AG09309 (cell line): ENCODE data around the gene RPSA.

Source experiments
- DNase-seq: peaks from one replicate; pipeline ENCODE4 v3.0.0-alpha.2; 2010; ENCODE audit warnings: low read depth
- H3K4me3 ChIP-seq: 2 replicates; pipeline ENCODE4 v1.5.1; 2011; ENCODE audit warnings: mild to moderate bottlenecking, low read depth, low read length, moderate library complexity; ENCODE audit not compliant: control insufficient read depth
- TF ChIP-seq, protein P1 (sequence below): IDR thresholded peaks from 2 replicates; pipeline ENCODE4 v1.5.1; 2011; ENCODE audit warnings: mild to moderate bottlenecking, low read depth, low read length, inconsistent platforms; ENCODE audit not compliant: insufficient read depth, control insufficient read depth; ENCODE audit errors: missing control alignments

Gene RPSA

DNA sequence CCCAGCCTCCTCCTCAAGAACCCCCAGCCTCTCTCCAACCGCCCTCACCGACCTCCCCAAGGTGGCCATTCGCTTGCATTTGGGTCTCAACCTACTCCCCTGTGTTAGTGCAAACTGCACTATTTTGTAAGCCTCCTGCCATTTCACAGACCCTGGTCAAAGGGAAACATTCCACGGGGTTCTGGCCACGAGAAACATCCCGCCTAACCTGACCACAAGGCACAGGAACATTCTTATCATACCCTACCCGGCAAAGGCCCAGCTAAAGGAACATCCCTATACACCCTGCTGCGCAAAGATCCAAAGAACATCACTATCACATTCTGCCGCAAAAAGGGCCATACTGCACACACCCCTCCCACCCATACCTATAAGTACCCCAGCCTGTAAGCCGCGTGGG, 22.9 kb downstream of the RPSA start:
- H3K4me3 ChIP-seq, result no peak overlapping the region
- TF ChIP-seq, protein P1, sequence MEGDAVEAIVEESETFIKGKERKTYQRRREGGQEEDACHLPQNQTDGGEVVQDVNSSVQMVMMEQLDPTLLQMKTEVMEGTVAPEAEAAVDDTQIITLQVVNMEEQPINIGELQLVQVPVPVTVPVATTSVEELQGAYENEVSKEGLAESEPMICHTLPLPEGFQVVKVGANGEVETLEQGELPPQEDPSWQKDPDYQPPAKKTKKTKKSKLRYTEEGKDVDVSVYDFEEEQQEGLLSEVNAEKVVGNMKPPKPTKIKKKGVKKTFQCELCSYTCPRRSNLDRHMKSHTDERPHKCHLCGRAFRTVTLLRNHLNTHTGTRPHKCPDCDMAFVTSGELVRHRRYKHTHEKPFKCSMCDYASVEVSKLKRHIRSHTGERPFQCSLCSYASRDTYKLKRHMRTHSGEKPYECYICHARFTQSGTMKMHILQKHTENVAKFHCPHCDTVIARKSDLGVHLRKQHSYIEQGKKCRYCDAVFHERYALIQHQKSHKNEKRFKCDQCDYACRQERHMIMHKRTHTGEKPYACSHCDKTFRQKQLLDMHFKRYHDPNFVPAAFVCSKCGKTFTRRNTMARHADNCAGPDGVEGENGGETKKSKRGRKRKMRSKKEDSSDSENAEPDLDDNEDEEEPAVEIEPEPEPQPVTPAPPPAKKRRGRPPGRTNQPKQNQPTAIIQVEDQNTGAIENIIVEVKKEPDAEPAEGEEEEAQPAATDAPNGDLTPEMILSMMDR, result no peak
- DNase-seq, result no peak

DNA sequence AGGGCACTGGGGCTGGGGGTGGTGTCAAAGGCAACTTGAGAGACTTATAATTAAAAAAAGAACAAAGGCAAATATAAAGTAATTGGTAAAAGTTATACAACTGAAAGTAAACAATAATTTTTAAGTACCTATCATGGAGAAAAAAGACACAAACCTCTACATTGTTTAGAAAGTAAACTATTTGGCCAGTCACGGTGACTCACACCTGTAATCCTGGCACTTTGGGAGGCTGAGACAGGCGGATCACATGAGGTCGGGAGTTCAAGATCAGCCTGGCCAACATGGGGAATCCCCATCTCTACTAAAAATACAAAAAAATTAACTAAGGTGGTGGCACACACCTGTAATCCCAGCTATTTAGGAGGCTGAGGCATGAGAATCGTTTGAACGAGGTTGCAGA, 25.8 kb downstream of the RPSA start:
- no peak for DNase-seq
- no peak overlapping the region for H3K4me3 ChIP-seq
- TF ChIP-seq, protein P1, result no peak

DNA sequence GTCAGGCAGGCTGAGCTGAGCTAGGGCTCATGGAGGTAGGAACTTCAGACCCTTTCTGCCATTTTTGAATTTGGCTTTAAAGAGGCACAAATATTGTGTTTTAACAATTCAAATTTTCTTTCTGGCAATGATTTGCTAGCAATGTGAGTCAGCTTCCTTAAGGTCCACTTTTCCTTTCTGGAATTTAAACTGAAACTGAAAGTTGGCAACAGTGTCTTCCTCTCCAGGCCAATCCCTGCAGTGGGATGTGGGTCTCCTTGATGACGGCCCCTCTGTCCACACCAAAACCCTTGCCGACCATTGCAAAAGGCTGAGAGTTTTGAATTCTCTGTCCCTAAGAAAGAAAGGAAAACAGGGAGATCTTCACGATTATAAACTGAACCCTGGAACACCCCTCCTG, 27.1 kb downstream of the RPSA start:
- no peak for DNase-seq
- H3K4me3 ChIP-seq, result no peak overlapping the region
- TF ChIP-seq, protein P1, result no peak

DNA sequence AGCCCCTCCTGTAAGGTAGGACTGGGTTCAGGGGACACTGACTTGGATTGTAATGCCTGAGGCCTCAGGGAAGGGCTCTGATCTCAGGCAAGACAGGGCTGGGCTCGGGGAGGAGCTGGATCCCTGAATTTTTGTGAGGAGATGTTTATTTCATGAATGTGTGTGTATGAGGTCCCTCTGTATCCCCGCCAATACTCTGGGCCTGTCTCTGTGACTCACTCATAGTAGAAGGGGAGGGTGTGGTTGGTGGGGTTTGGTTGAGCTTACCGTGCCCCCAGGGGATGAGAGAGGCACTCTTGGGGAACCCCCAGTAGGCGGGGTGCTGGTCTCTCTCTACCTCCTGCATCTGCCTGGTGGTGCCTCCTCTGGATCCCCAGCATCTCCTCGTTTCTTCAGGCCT, 28.1 kb downstream of the RPSA start:
- H3K4me3 ChIP-seq, result no peak overlapping the region
- TF ChIP-seq, protein P1, result no peak
- DNase-seq, result no peak

DNA sequence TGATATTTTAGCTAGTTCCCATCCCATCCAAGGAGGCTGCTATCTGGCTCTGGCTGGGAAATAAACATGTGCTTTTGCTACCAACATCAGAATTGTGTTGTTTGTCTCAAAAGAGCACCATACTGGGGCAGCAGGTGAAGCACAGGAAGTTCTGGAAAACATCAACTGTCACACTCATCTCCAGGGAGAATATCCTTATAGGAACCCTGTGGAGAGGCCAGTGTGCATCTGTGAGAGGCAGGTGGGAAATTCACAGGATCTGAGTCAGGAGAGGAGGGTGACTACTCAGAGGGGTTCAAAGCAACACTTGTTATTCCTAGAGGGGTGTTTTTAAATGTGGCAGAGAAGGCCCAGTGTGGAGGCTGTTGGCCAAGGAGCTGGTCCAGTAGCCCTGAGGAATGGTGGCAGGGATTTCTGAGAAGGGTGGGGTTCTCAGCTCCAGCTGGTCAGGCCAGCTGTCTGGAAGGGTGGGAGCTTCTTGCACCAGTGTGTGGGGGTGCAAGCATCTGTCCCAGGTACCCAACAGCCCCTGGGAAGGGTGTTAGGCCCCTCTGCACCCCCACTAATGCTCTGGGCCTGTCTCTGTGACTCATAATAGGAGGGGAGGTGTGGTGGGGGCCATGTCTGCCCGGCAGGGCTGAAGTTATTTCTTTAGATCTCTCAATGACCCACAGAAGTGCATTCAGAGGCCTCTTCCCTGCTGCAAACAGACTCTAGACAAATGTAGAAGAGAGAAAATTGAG, 28.7 kb downstream of the RPSA start:
- no peak for DNase-seq
- TF ChIP-seq, protein P1, result no peak
- H3K4me3 ChIP-seq, result no peak overlapping the region

DNA sequence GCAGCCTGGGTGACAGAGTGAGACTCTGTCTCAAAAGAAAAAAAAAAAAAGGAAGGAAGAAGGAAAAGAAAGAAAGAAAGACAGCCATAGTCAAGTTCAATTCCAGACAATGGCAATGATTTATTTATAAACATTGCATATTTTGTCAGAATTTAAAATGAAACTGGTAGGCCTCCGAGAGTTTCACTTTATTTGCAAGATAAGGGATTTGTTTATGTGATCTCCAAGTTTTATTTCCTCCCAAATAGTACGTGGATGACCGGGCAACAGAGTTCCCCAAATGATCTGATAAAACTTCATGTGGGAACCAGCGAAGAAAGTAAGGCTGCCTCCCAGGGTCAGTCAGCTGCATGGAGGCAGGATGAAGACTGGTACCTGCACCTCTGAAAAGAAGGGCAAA, 32.4 kb downstream of the RPSA start:
- H3K4me3 ChIP-seq, result no peak overlapping the region
- no peak for DNase-seq
- TF ChIP-seq, protein P1, result no peak
